ENCODE measurements around the gene SGO2.
"Not testable (repeated sequence)": the region's sequence is repeated elsewhere in the genome, so short reads cannot be mapped to it uniquely, and the experiment has no call there.

Gene SGO2

DNA sequence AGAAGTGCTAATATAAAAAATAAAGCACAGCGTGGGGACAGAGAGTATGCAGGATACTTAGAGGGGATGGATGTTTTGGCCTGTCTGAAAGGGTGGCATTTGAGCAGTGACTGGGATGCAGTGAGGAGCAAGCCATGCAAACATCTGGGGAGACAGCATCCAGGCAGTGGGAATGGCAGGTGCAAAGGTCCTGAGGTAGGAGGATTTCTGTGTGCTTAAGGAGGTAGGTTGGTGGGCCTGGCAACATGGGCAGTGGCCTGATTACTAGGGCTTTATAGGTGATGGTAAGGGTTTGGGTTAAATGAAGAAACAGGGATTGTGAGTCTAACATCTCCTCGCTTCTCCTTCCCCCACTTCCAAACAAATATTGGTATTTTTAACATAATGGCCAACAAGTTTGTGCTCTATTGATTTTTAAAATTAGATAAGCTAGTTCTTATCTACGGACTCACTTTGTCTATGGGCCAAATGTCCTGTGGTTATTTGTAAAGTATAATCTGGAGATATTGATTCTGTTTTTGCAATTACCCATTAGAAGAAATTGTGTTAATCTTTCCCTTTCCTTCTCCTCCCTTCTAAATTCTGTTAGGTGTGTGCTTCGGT, 62.2 kb downstream of the SGO2 start:
- no peak for DNase-seq (ENCODE audit: extremely low read depth in 1 of 2, low read depth in 1 of 2)

DNA sequence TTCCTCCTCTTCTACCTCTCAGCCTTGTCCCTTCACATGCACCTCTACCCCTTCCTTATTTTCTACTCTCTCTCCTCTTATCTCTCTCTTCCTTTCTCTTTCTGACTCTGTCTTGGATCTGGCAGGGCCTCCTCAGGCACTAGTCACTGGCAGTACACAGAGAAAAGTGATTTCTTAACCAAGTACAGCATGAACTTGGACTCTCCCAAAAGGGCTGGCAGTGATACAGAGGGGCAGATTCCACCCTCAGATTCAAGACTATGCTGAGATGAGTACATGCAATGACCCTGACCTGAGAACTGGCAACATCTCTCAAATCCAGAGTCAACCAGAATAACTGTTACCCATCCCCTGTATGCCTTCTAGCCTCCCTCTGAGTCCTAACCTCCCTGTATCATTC, 64.1 kb downstream of the SGO2 start:
- DNase-seq (ENCODE audit: extremely low read depth in 1 of 2, low read depth in 1 of 2) = no peak

DNA sequence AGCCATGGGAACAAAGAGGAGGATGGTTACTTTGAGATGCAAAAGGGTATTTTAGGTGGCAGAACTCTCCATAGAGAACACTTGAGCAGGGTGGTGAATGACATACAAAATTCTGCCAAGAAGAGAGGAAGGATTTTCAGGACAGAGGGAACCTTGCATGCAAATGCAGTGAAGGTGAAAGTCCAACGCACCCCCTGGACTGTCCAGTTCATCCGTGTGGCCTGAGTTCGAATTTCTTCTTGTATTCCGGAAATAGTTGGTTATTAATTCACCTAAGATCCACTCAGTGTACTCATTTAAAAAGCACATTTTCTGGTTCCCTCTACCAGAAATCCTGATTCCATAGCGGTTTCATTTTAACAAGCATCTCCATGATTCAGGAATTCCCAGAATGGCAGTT, 65.3 kb downstream of the SGO2 start:
- DNase-seq (ENCODE audit: extremely low read depth in 1 of 2, low read depth in 1 of 2) = no peak

DNA sequence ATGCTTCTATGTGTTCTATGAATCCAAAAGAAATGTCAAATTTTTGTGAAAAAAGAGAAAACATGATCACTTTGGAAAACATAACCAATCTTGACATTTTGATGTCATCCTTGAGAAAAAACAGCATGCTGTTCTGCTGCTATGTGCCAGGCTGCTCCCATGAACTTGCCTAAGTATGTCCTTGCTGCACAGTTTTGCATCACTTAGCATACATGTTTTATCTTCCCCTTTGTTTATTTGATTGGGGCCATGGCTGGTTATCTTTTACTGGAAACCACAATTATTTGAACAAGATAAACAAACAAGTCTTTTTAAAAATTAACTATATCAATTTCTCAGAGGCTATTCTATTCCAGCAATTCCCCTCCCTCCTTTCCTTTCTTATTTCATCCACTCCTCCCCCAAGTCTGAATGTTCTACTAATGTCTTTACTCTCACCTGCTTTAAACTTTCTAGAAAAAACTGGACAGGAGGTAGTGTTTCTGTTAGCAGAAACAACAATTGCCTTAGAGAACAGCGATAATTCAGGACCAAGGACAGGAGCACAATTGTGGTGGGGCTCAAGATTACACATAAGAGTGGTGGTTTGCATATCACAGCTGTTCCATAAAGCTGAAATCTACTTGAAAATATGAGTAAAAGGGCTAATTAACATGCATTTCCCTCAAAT, 66.5 kb downstream of the SGO2 start:
- no peak for DNase-seq (ENCODE audit: extremely low read depth in 1 of 2, low read depth in 1 of 2)

DNA sequence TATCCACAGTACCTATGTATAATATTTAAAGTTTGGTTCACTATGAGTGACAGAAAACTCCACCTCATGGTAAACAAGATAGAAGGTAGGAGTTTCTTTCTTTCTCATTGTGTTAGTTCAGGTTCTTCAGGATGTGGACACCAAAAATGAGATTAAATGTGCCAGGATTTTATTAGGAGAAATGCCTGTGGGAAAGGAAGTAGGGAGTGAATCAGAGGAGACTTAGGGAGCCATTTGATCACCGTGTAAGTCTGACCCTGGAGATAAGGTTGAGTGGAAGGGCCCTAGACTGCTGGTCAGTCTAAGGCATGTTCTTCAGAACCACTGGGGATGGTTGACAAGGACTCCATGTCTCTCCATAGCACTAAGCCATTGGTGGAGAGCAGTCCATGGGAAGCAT, 67.9 kb downstream of the SGO2 start:
- no peak for DNase-seq (ENCODE audit: extremely low read depth in 1 of 2, low read depth in 1 of 2)

DNA sequence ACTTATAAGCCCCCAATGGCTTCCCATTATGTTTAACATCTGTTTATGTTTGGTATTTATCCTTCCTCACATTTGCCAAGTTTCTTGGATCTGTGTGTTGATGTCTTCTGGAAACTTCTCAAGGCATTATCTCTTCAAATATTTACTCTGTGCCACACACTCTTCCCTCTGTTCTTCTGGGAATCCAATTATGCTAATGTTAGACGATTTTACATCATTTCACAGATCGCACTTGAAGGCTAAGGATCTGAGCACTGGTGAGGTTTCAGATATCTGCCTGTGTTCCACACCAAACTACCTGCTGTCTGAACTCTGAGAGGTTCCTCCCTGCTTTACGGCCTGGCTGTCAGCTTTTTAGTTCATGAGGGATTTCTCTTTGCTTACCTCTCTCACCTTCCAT, 69.9 kb downstream of the SGO2 start:
- no peak for DNase-seq (ENCODE audit: extremely low read depth in 1 of 2, low read depth in 1 of 2)

DNA sequence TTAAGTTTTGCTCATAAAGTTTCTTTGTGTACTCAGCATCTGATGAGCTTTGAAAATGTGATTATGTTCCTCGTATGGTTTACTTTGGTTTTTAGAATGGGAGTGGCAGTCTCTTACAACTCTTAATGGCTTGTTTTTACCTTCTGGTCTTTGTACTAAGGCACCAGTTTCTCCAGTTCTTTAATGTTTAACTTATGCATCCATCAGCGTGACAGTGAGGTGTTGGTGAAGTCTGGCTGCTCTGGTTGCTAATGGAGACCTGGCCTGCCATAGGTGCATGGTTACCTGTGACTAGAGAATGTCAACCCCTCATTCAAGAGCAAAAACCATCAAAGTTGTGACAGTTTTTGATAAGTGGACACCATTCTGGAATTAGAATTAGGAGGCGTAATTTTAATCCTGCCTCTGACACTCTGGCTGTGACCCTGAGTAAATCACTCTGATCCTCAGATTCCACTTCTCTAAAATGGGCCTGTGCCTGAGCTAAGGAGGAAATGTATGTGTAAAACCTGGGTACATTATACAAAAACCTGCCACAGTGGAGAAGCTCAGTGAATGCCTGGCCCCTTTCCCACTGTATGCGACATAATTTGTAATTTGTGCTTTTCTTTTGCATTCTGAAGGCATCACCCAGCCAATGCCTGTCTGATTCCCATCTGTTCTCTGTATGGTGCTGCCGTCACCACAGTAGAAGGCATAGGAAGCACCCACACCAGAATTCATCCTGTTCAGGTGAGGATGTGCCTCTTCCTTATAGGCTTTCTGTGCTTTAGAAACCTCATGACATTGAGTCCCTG, 71.0 kb downstream of the SGO2 start:
- no peak for DNase-seq (ENCODE audit: extremely low read depth in 1 of 2, low read depth in 1 of 2)

DNA sequence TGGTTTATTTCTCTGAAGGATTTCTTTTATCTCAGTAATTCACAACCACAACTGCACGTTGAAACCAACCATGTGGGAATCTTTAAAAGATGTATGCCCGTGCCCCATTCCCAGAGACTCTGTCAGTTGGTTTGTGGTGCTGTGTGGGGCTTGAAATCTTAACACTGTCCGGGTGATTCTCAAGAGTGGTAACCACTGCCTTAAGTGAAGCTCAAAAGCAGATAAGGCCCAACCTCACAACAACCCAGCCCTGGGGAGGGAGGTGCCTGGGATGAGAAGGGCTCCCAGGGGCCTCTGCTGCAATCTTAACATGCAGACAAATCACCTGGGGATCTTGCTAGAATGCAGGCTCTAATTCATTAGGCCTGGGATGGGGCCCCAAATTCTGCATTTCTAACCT, 73.2 kb downstream of the SGO2 start:
- DNase-seq (ENCODE audit: extremely low read depth in 1 of 2, low read depth in 1 of 2) = no peak

DNA sequence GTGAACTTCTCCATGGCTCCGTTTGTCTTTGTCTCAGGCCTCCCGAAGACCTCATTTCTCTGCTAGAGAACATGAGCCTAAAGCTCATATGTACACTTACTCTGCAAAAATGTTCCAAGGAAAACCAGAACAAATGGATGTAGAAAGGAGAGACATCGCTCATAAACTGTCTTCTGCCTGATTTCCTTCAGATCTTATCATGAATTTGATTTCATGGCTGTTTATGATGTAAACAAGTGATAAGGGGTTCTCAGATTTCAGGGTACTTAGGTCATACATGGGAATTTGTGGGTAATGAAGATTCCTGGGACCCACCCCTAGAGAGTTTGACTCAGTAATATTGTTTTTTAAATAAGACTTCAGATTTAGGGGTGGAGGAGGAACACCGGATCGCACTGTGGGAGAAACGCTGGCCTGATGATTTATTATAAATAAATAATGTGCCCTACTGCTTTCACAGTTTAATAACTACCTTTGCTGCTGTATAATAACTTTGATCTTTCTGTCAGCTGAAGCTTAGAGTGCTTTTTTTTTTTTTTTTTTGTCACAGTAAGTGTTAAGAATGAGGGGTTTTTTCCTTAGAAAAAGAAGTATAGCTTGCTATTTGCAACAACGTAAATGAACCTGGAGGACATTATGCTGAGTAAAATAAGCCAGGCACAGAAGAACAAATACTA, 74.7 kb downstream of the SGO2 start:
- DNase-seq (ENCODE audit: extremely low read depth in 1 of 2, low read depth in 1 of 2) = no peak

DNA sequence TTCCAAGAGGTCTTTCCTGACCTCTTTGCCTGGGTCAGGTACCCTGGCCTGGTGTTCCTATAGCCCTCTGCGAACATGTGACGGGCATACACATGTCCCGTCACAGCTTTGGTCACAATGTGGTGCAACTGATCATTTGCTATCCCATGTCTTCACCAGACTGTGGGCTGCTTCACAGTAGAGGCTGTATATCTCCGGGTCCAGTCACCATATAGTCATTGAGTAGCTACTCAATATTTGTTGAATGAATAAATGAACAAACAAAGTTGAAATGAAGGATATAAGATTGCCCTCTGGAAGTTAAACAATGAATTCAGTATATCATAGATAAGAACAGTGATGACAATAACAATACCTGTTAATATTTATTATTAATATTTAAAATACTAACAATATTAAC, 76.6 kb downstream of the SGO2 start:
- no peak for DNase-seq (ENCODE audit: extremely low read depth in 1 of 2, low read depth in 1 of 2)

DNA sequence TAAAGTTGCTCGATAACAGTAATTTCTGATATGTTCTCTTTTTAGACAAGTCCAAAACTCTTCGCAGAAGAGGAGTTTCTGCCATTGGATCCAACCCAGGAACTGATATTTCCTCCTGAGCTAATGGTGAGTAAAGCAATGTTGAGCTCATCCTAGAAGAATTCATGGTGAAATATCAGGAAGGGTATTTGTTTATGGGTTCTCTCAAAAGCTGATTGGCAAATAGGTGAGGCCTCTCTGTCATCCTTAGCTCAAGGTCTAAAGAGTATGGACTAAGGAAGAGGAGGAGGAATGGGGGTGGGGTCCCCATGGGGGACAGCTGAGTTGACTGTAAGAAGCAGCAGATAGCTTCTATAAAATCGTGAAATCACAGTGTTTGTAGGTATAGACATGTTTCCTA, 78.0 kb downstream of the SGO2 start:
- no peak for DNase-seq (ENCODE audit: extremely low read depth in 1 of 2, low read depth in 1 of 2)

DNA sequence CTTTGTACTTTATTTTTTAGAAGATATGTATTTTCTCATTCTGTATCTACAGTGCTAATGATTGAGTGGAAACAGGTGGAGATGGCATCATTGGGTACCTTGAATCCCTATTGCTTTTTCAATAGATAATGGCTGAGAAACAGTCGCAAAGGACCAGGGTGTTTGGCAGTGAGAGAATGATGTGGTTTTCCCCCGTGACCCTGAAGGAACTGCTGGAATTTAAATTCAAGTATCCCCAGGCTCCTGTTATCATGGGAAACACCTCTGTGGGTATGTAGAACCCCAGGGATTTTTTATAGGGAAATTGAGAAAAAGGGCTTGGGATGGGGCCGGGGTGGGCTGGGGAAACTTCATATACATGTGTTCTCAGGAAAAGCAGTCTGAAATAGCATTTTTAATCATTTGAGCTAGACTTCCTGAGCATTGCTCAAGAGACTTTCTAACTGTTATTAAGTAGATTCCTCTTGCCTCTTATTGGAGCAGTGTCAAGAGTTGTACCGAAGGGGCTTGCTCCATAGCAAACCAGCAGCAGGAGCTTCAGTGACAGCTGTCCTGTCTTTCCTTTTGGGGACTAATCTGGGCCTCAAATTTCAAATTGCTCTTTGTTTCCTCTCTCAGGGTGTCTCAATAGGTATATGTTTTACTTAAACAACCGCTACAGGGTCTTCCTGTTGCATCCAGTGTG, 78.7 kb downstream of the SGO2 start:
- DNase-seq (ENCODE audit: extremely low read depth in 1 of 2, low read depth in 1 of 2) = no peak

DNA sequence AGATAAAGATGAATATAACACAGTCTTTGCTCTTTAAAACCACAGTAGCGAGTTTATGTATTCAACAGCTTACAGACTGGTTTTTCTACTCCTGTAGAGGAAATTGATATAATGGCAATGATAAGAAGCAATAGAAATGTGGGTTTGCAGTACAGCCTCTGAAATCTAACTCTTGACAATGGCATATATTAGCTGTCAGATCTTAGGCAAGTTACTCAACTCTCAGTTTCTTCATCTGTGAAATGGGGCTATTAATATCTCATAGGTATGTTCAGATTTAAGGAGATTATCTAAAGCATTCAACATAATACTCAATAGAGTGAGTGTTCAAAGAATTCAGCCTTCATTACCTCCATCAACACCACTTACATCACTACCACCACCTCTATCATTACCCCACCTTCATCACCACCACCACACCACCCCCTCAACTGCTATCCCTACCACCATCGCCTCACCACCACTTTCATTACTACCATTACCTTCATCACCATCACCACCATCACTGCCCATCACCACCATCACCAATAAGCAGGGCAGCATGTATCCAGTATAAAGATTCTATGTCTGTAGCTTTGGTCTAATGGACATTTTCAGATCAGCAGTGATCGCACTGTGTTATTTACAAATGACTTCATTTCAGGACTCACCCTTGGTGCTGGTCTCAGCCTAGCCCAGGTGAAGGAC, 82.5 kb downstream of the SGO2 start:
- DNase-seq (ENCODE audit: extremely low read depth in 1 of 2, low read depth in 1 of 2) = no peak

DNA sequence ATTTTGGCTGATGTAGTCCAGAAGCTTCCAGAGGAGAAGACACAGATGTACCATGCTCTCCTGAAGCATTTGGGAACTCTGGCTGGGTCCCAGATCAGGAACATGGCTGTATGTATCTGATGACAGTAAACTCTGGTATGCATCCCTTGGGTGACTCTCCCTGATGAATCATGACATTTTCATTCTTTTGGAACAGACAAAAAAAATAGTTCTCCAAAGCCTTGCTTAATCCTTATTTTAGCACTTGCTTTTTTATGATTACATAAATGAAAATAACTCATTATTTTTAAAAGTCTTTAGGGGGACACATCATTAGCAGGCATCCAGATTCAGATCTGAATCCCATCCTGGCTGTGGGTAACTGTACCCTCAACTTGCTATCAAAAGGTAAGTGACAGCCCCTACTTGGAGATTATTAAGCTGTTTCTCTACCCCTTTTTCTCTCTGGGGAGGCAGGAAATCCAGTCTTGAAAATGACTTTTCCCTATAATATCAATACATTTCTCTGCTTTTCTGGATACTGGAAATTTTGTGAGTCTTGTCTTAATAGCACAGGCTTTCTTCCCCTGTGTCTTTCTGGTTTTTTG, 83.1 kb downstream of the SGO2 start:
- DNase-seq (ENCODE audit: extremely low read depth in 1 of 2, low read depth in 1 of 2) = no peak

DNA sequence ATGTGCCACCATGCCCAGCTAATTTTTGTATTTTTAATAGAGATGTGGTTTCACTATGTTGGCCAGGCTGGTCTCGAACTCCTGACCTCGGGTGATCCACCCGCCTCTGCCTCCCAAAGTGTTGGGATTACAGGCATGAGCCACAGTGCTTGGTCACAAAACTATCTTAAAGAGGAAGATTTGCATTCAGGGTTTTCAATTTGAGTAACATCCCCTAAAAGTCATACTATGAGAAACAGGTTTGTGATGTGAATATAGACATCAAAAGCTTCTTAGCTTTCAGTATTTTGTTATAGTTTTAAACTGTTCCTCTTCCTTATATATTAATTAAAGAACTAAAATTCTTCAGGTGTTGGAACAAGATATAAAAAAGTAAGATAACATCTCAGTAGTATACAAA, 84.2 kb downstream of the SGO2 start:
- not testable (repeated sequence) for DNase-seq (ENCODE audit: extremely low read depth in 1 of 2, low read depth in 1 of 2)

DNA sequence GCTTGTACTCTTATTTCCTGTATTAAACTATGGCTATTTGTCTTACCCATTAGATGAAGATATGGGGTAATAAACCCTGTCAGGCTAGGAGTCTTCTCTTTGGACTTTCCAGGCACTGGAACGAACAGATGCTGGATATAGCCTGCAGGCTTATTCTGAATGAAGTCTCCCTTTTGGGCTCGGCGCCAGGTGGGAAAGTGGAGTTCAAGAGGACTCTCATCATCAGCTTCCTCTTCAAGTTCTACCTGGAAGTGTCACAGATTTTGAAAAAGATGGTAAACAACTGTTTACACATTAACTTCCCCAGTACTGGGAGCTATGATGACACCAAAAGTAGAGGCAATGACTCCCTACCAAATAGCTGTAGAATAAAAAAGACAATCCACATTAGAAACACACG, 87.7 kb downstream of the SGO2 start:
- DNase-seq (ENCODE audit: extremely low read depth in 1 of 2, low read depth in 1 of 2) = no peak

DNA sequence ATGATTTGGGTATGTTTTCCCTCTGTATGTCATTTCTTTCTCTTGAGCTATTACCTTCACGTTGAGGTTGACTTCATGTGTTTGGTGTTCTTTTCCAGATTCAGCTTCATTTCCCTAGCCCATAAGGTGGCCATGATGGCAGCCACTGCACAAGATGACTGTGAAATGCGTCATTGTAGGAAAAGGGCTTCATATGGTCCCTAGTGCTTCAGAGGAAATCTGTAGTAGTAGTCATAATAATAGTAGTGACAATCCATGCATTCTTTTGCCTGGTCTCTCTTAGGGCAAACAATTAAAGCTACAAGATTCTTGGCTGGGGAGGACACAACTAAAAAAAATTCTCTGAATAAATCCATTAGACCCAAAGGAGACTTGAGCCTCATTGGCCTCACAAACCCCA, 88.2 kb downstream of the SGO2 start:
- DNase-seq (ENCODE audit: extremely low read depth in 1 of 2, low read depth in 1 of 2) = no peak

DNA sequence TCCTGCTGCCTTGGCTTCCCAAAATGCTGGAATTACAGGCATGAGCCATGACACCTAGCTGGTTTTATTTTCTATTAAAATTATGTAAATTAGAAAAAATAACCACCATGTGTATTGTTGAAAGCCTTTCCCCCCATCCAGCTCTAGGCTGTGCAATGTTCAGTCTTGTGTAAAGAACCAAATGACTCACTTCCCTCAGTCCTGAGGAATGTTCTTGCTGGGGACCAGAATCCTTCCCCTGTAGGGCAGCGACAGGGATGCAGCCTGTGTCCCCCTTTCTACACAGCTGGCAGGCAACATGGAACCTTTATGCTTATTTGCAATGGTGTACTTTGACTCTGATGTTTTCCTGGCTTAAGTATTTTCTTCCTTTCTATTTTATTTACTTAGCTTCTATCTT, 89.2 kb downstream of the SGO2 start:
- DNase-seq (ENCODE audit: extremely low read depth in 1 of 2, low read depth in 1 of 2) = no peak

DNA sequence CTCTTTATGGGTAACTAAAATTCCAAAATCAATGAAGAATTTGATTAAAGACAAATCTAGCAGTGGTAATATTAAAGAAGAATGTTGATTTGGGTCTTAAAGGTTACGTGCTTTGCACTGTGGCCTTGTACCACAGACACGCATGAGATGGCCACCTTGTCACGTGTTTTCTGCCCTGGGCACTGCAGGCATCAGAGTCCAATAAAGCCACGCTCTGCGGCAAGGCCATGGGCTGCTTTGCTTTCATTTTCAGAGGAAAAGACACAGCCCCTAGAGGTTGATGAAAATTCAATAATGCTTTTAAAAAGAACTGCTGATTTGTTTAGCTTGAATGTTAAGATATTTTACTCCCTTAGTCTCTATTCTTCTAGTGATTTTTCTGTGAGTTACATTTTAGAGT, 90.2 kb downstream of the SGO2 start:
- DNase-seq (ENCODE audit: extremely low read depth in 1 of 2, low read depth in 1 of 2) = no peak

DNA sequence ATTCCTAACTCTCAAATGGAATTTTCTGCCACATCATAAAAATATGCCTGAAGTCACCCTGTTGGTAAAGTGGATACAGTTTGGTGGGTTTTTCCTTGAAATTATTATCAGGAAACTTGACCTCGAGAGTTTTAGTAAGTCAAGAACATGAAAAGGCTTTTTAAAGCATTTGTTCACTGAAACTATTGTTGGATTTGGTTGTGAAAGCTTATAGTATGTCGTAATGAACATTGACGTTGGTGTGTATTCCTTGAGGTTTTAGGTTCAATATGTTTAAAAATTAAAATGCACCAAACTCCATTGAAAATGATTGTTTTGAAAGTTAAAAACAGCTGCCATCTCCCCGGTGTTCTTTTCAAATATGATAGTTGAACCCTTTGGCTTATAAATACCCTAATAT, 90.6 kb downstream of the SGO2 start:
- no peak for DNase-seq (ENCODE audit: extremely low read depth in 1 of 2, low read depth in 1 of 2)

Data from activated CD8-positive, alpha-beta memory T cell treated with anti-CD3 and anti-CD28 coated beads for 1 hour (primary cell).